ENCODE measurements around the gene SNRNP200.

GRCh38 chr2:96265840-96266679 is 39.3 kb downstream of the SNRNP200 start, which contains the start of the genes CIAO1 and TMEM127:
- TF ChIP-seq CTCF (IDR thresholded peaks at IDR 0.05; ENCODE audit: low read depth, low read length, missing input control) (peak; percentile 22), MAX (IDR thresholded peaks at IDR 0.05) (no peak), FOXA2 (IDR thresholded peaks at IDR 0.05) (peak; percentile 24), YY1 (IDR thresholded peaks at IDR 0.05) (peak; percentile 93), HNF4G (IDR thresholded peaks at IDR 0.05) (no peak), TAF1 (conservative IDR thresholded peaks at IDR 0.05) (no peak), RXRA (IDR thresholded peaks at IDR 0.05) (peak in 1 of 2 donors; percentile 26), ZBTB33 (IDR thresholded peaks at IDR 0.05) (peak; percentile 98), EGR1 (IDR thresholded peaks at IDR 0.05; ENCODE audit: low read depth in 2 of 2) (peak in 1 of 2 donors; percentile 75), RAD21 (IDR thresholded peaks at IDR 0.05) (peak; percentile 51 to 53), ATF3 (IDR thresholded peaks at IDR 0.05) (no peak), JUND (IDR thresholded peaks at IDR 0.05) (peak in 1 of 2 donors; percentile 25), NR2F2 (IDR thresholded peaks at IDR 0.05) (no peak), GABPA (IDR thresholded peaks at IDR 0.05 in 1 of 2, conservative IDR thresholded peaks at IDR 0.05 in 1 of 2) (peak; percentile 71 to 94)
